GM19239 (cell line): Measurements from ENCODE around the gene LIN37.
A peak's percentile ranks its signal among the peaks of the same experiment; 100 is the strongest.

Experiments used
- DNase-seq: peaks from one replicate; pipeline ENCODE4 v3.0.0; 2011; ENCODE audit warnings: low spot score; ENCODE audit not compliant: insufficient read length
- FAIRE-seq: peaks from 2 replicates; lab custom pipeline; 2011; peaks lifted over from hg19 to GRCh38; lab: Jason Lieb, UNC

Gene LIN37

DNA sequence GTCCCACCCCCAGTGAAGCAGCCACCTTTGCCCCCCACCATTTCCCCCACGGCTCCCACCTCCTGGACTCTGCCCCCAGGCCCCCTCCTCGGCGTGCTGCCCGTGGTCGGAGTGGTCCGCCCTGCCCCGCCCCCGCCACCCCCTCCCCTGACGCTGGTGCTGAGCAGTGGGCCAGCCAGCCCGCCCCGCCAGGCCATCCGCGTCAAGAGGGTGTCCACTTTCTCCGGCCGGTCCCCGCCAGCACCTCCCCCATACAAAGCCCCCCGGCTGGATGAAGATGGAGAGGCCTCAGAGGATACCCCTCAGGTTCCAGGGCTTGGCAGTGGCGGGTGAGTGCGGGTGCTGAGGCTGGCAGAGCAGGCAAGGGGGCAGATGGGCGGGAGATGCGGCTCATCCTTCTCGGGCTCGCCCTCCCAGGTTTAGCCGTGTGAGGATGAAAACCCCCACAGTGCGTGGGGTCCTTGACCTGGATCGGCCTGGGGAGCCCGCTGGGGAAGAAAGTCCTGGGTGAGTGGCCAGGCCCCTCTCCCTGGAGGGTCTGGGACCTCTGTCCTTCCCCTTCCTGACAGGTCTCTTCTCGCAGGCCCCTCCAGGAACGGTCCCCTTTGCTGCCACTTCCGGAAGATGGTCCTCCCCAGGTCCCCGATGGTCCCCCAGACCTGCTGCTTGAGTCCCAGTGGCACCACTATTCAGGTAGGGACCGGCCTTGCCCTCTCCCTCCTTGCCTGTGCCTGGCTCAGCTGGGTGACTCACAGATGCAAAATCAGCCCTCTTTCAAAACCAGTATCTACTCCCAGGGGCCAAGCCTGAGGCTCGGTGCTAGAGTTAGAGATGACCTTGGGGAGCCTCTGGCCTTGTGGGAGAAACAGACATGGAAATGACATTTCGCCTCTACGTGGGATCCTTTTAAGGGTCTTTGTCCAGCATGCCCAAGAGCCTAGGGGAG lies 14.9 kb upstream of the LIN37 start:
- FAIRE-seq (no peak), DNase-seq (no peak)

DNA sequence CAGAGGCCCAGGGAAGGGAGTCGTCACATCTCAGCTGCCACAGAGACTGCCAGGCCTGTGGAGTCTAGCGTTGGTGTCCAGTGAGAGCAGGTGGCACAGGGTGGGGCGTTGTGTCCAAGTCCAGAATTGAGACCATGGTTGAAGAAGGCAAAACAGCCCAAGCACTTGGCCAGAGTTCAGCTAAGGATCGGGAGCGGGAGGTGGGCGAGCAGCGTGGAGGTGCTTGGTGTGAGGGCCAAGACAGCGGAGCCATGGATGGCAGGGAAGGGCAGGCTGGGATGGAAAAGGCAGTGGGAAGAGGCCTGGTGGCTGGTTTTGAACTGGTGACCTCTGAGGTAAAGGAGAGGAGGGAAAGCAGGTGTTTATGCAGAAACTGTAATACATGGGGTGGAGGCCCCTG lies 14.1 kb upstream of the LIN37 start:
- DNase-seq (no peak), FAIRE-seq (no peak)

DNA sequence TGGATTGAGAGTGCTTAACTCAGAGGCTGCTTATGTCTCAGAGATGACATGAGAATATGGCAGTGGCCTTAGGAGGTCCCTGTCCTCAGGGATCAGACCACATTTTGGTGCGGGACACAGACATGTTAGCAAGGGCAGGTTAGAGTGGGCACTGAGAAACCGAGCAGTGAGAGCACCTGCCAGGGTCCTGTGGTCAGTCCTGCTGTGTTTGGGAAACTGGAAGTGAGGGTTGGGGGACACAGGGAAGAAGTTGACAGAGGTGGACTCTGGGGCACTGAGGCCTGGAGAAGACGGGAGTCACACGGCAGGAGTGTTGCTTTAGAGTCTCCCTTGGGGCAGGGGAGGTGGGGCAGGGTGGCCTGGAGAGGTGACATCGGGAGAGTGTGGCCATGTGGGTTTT lies 13.5 kb upstream of the LIN37 start:
- FAIRE-seq (no peak), DNase-seq (no peak)

DNA sequence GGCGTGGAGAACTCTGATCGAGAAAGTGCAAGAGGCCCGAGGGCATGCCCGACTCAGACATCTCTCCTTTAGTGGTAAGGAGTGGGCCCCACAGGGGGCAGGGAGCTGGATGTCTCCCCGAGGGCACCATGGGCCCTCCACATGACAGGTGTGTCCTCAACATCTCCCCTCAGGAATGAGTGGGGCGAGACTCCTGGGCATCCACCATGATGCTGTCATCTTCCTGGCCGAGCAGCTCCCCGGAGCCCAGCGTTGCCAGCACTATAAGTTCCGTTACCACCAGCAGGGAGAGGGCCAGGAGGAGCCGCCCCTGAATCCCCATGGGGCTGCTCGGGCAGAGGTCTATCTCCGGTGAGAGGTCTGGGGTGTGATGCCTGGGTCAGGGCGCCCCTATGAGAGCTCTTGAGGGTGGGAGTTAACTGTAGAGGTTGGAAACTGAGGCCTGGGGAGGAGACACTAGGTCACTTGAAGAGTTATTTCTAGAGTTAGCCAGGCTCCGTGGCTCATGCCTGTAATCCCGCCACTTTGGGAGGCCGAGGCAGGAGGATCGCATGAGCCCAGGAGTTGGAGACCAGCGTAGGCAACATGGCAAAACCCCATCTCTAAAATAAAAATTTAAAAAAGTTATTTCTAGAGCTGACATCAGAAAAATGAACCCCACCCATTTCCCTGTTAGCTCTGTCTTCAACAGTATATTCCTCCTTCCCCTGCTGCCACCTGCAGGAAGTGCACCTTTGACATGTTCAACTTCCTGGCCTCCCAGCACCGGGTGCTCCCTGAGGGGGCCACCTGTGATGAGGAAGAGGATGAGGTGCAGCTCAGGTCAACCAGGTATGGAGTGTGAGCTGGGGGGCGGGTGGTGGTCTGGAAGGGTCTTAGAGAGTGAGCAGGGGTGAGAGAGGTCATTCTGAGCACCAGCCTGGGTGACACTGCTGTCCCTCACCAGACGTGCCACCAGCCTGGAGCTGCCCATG lies 11.2 kb upstream of the LIN37 start:
- peak; percentile 28 for FAIRE-seq

GRCh38 chr19:35738021-35738886 lies 10.1 kb upstream of the LIN37 start:
- DNase-seq, result no peak
- no peak for FAIRE-seq

More for the DNA sequence above, 11.2 kb upstream of the LIN37 start:
- DNase-seq, result no peak

- DNase-seq, result no peak
- no peak for FAIRE-seq
These were observed 9.5 kb upstream of the LIN37 start for GRCh38 chr19:35738887-35739229.

DNA sequence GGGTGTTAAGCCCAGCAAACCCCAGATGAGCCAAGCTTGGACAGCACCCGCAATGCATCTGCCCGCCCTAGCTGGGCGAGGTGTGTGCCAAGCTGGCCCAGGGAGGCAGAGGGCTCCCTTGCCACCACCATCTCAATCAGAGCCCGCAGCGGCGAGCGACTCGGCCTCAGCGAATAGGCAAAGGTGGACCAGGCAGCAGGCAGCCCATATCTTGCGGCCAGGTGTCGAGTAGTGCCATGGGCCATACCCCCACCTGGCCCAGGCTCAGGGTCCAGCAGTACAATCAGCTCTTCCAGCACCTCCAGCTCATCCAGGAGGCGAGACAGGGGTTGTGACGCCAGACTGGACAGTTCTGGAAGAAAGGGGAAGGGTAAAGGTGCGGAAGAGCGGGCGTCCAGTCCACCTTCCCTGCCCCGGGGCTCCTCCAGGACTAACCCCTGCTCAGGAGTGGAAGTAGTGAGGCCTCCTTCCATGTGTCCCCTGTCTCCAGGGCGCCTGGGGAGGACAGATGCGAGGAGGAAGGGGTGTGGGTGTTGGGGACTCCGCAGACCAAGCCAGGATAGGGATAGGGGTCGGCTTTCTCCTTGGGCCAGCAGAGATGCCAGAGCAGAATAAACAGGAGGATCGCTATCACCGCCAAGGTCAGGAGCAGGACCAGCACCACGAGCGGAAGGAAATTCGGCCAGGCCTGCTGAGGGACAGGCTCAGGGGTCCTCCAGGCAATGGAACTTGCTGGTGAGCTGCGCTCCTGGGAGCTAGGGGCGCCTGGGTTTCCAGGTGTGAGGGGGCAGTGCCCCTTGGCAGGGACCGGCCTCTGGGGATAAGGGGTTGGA lies 8.9 kb upstream of the LIN37 start:
- no peak for FAIRE-seq

GRCh38 chr19:35740108-35740422 lies 8.3 kb upstream of the LIN37 start:
- DNase-seq, result no peak
- no peak for FAIRE-seq

More for the DNA sequence above, 8.9 kb upstream of the LIN37 start:
- DNase-seq, result no peak

GRCh38 chr19:35740423-35741202 lies 7.8 kb upstream of the LIN37 start:
- peak; percentile 93 for FAIRE-seq
- peak; percentile 99 for DNase-seq

DNA sequence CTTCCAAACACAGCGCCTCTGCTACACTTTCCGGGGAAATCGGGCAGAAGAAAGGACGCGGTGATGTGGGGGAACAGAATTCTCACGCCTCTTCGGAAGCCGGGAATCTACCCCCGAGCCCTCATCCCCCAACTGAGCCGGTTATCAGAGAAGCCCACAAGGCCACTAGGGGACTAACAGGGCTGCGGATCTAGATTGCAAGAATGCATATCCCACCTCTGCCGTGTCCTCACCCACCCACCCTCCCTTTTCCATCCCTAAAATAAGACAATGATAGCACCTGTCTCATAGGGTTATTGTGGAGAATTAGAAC lies 7.2 kb upstream of the LIN37 start:
- DNase-seq (no peak), FAIRE-seq (no peak)

DNA sequence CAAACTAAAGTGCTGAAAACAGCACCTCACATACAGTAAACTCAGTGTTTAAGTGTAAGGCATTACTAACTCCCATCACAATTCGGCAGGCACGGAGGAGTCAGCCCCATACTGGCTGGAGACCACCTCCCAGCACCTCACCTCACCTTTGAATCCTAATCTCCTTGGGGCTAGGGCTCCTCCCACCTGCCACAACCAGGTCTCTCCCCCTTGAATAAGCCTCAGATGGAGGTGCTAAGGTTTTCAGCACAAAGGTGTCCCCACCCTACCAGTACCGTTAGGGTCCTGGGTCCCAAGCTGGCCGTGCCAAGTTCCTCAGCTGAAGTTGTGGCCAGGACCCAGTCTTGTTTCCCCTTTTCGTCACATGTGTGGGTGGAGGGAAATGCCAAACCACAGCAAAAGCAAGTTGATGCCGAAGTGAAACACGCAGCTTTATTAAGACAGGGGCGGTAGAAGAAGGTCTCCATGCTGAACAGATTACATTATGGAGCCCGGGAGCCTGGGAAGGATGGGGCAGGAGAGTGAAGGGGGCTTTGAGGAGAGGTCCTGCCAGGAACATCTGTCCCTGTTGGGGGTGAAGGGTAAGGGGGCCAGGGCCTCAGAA lies 6.2 kb upstream of the LIN37 start, which contains the start of gene IGFLR1:
IGFLR1 (minus strand) TSS at position 332 of the 604 bp plus-strand sequence. CDS start 1,272 bp downstream, outside the sequence.
- DNase-seq (no peak), FAIRE-seq (peak; percentile 93)

DNA sequence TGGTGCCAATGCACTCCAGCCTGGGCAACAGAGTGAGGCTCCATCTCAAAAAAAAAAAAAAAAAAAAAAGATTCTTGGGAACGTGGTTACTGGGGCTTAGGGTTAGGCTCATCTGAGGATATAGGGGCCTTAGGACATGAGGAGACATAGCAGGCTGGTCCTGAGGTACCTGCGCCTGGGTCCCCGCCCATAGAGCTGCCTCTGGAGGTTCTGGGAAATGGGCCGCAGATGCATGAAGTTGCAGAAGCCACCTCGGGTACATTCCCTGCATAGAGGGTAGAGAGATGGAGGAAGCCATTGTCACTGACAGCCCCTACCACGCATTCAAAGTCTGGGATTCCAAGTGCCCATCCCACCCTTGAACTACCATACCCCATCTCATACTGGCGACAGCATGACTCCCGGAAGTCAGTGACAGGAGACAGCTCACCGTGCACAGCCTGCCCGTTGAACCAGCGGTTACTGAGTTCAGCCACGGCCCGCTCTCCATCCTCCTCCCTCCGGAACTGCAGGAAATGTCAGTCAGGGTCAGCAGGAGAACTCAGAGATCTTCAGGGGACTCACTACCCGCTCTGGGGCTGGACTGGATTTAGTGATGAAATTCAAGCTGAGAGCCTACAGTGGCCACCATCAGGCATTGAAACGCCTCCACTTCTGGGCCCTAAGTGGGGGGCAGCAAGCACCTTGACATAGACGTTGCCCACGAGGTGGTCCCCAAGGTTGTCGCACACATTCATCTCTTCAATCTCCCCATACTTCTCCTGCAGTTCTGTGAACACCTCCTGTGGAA lies 4.5 kb upstream of the LIN37 start:
- FAIRE-seq (no peak), DNase-seq (no peak)

DNA sequence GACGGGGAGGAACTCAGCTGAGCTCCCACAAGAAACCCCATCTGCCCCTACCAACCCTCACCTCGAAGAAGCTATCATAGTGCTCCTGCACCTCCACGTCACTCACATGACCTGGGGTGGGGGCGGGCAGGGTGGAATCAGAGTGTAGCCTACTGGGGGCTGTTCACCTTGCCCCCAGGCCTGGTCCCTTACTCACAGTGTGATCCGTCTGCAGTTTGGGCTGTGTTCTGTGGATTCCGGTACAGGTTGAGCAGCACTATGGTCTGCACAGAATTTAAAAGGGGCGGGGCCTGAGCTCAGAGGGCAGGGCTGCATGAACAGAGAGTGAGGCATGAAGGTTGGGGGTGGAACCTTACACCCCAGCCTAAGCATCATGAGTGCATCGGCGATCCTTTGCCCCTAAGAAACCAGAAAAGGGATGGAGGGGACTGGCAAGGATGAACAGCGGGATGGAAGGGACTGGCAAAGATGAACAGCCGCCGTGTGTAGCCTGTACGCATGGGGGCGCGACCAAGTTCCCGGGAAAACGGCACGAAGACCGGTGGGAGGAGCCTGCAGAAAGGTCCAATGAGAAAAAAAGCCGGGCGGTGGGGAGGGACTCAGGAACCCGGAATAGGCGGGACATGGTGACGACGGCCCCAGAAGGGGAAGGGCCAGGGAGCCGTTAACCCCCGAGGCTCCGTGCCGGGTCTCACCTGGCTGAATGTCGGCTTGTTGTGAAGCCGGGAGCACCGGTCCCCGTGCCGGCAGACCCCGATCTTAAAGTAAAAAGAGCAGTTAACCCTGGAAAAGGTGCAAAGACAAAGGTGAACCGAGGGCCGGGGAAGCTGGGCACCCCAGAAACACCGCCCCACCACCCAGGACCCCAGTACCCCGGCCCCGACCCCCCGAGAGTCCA lies 3.7 kb upstream of the LIN37 start:
- FAIRE-seq (no peak), DNase-seq (no peak)

DNA sequence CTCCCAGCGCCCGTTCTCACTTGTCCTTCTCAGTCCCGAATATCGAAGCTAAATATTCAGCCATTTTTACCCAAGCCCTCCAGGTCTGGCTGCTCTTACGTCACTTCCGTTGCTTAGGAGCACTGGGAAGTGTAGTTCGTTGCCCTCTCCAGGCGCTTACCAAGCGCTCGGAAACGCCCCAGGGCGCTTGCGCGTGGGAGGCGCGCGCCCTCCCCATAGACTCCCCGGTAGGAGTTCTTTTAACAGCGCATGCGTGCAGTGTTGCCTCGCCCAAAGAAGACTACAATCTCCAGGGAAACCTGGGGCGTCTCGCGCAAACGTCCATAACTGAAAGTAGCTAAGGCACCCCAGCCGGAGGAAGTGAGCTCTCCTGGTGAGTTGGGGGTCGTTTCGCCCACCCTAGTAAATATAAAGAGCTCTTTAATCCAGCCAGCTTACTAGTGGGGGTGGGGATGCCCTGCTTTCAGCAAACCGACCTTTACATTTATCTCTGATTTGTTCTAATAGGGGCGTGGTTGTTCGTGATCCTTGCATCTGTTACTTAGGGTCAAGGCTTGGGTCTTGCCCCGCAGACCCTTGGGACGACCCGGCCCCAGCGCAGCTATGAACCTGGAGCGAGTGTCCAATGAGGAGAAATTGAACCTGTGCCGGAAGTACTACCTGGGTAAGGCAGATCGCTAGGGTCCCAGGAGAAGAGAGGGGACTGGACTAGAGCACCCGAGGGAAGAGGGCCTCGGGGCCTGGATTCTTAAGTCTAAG lies 2.9 kb upstream of the LIN37 start, which contains the start of the genes PSENEN and U2AF1L4:
PSENEN (plus strand) TSS at position 324 of the 759 bp plus-strand sequence; CDS start at position 604, 280 bp downstream.
U2AF1L4 (minus strand) TSS at position 91 of the 759 bp plus-strand sequence; CDS start at position 64, 27 bp downstream.
- DNase-seq (peak; percentile 68), FAIRE-seq (peak; percentile 97)

GRCh38 chr19:35746087-35746462 lies 2.3 kb upstream of the LIN37 start:
- FAIRE-seq (no peak), DNase-seq (no peak)
